HFFc6 (cell line): ENCODE results near the gene FLOT1. TPM values are rescaled to one million over a fixed set of nuclear protein-coding genes. Genes with fewer than 3 reads are reported as not detected.

ENCODE experiments used
- DNase-seq: peaks from one replicate; pipeline ENCODE4 v3.0.0-alpha.2; 2018
- H3K27ac Mint-ChIP-seq: 2 replicates; pipeline ENCODE4 v1.8.0; 2020; ENCODE audit warnings: mild to moderate bottlenecking, mixed read lengths
- H3K27me3 Mint-ChIP-seq: 2 replicates; pipeline ENCODE4 v1.8.0; 2021; ENCODE audit warnings: mild to moderate bottlenecking, moderate library complexity, mixed read lengths; ENCODE audit not compliant: insufficient read depth
- H3K36me3 Mint-ChIP-seq: 2 replicates; pipeline ENCODE4 v1.8.0; 2021; ENCODE audit warnings: low read depth, mixed read lengths
- H3K4me1 Mint-ChIP-seq: 2 replicates; pipeline ENCODE4 v1.8.0; 2020; ENCODE audit warnings: low read depth, mixed read lengths
- H3K4me3 Mint-ChIP-seq: 2 replicates; pipeline ENCODE4 v1.8.0; 2020; ENCODE audit warnings: mild to moderate bottlenecking, moderate library complexity, mixed read lengths
- H3K9me3 Mint-ChIP-seq: 2 replicates; pipeline ENCODE4 v1.8.0; 2020; ENCODE audit warnings: mild to moderate bottlenecking, mixed read lengths
- total RNA-seq, 6 experiments: library from RNA; stranded (reverse); fragmentation: NEBNext Ultra II Directional; extraction: Animal tissue kit (Norgen Biotek cat#: 25700); gene quantifications; 2 replicates in 1 of 6; 3 replicates in 5 of 6; pipeline ENCODE4 v1.2.3, GENCODE V29; 2021
- TF ChIP-seq, protein P1 (sequence below): fragments of 200-600 bp; sonication (generic); IDR thresholded peaks from 2 replicates; pipeline ENCODE4 v1.5.0; 2021; ENCODE audit warnings: antibody characterized with exemption, mild to moderate bottlenecking

The FLOT1 gene
- total RNA-seq, 6 experiments from 2014 or later, result 218 to 286 (median 236) TPM

DNA sequence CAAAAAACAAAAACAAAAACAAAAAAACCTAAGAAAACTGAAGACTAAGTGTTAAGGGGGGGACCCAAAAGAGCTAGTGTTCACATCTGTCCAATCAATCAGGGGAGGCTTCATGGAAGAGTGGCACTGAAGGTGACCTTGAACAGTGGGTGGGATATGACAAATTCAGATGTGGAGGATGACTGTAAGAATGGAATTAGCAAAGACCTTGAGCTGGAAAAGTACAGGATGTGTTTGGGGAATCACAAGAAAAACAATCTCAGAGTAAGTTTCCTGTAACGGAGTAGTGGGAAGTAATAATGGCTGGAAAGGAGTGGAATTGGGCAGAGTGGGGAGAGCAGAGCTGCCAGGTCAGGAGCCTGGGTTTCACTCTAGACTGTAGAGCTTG lies 4.8 kb upstream of the FLOT1 start:
- Mint-ChIP-seq H3K9me3 (no peaks in the 10 kb centered on the region), H3K36me3 (peaks cover 12% of the 10 kb centered on the region), H3K4me3 (no peak overlapping the region), H3K4me1 (peaks cover 64% of the 10 kb centered on the region), H3K27ac (peak overlapping the region; percentile 87), H3K27me3 (peaks cover 5% of the 10 kb centered on the region)
- TF ChIP-seq, protein P1, sequence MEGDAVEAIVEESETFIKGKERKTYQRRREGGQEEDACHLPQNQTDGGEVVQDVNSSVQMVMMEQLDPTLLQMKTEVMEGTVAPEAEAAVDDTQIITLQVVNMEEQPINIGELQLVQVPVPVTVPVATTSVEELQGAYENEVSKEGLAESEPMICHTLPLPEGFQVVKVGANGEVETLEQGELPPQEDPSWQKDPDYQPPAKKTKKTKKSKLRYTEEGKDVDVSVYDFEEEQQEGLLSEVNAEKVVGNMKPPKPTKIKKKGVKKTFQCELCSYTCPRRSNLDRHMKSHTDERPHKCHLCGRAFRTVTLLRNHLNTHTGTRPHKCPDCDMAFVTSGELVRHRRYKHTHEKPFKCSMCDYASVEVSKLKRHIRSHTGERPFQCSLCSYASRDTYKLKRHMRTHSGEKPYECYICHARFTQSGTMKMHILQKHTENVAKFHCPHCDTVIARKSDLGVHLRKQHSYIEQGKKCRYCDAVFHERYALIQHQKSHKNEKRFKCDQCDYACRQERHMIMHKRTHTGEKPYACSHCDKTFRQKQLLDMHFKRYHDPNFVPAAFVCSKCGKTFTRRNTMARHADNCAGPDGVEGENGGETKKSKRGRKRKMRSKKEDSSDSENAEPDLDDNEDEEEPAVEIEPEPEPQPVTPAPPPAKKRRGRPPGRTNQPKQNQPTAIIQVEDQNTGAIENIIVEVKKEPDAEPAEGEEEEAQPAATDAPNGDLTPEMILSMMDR, result no peak
- no peak for DNase-seq

DNA sequence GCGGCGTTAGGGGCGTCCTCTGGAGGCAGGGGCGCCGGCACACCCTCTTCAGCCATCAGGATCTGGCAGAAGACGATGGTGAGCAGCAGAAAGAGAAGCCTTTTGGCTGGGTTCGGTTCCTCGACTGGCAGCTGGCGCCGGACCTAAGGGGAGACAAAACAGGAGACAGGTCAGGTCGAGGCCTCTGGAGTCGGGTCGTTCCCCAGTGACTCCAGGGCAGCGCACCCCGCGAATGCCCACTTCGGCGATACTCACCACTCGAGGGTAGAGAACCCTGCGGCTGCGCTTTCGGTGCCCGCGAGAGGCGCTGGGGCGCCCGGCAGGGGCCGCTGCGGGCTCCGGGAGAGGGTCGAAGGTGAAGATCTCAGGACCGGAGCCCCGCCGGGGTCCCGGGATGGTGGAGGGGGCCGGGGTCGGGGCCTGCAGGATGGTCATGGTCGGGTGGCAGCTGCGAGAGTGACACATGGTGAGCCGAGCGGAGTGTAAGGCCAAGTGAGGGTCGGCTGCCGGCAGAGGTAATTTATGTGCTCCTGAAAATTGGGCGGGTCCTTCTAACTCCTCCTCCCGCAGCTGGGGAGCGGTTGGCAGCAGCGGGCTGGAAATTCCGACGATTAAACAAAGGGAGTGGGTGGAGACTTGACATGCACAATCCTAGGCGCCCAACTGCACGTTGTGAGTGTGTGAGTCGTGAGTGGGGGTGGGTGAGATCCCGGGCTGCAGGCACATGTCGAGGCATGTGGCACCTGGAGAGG lies 1.7 kb upstream of the FLOT1 start, which contains the start of gene IER3:
Gene IER3 (minus strand): TSS at position 494 of the 752 bp plus-strand sequence. CDS start 29 bp downstream, at position 465.
- H3K4me1 Mint-ChIP-seq, result peaks cover 67% of the 10 kb centered on the region
- H3K27me3 Mint-ChIP-seq, result peaks cover 7% of the 10 kb centered on the region
- TF ChIP-seq, protein P1, result peak; percentile 78
- H3K36me3 Mint-ChIP-seq, result peaks cover 40% of the 10 kb centered on the region
- peak within 1 kb of the TSS; percentile 93 for H3K27ac Mint-ChIP-seq
- H3K4me3 Mint-ChIP-seq, result peak within 1 kb of the TSS; percentile 94
- peak; percentile 73 for DNase-seq
- H3K9me3 Mint-ChIP-seq, result no peaks in the 10 kb centered on the region

DNA sequence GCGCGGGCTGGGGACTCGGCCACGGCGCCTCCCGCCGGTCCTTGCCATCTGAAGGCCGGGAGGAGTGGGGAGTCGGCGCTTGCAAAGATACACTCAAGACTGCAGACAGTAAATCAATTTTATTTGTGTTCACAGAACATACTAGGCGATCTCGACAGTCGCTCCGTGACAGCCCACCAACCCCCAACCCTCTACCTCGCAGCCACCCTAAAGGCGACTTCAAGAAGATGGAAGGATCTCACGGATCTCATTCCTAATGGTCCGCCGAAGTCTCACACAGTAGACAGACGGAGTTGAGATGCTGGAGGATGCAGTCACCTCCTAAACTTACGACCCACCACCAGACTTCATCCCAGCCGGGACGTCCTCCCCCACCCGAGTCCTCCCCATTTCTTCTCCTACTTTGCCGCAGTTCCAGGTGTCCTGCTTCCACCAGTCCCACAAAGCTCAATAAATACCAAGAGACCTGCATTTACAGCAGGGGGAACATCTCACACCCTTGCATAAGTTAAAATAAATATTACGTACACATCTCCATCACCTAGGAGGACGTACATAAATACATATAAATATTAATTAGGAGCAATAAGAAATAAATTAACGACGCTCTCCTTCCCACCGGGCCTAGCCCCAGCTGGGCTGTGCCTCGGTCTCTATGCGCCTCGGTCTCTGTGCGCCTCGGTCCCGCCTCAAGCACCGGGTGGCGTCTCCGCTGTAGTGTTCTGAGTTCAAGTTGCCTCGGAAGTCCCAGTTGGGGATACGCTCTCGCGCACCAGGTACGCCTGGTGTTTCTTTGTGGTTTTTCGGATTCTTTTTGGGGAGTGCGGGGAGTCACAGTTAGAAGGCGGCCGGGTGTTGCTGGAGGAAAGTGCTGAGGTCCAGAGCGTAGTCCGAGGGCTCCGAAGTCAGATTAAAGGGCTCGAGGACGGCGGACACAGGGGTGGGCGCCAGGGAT lies 889 bp upstream of the FLOT1 start:
- H3K36me3 Mint-ChIP-seq, result peaks cover 49% of the 10 kb centered on the region
- peaks cover 67% of the 10 kb centered on the region for H3K4me1 Mint-ChIP-seq
- TF ChIP-seq, protein P1, result no peak
- peak overlapping the region; percentile 93 for H3K27ac Mint-ChIP-seq
- H3K27me3 Mint-ChIP-seq, result peaks cover 7% of the 10 kb centered on the region
- H3K4me3 Mint-ChIP-seq, result peak overlapping the region; percentile 94
- no peaks in the 10 kb centered on the region for H3K9me3 Mint-ChIP-seq
- DNase-seq, result no peak

DNA sequence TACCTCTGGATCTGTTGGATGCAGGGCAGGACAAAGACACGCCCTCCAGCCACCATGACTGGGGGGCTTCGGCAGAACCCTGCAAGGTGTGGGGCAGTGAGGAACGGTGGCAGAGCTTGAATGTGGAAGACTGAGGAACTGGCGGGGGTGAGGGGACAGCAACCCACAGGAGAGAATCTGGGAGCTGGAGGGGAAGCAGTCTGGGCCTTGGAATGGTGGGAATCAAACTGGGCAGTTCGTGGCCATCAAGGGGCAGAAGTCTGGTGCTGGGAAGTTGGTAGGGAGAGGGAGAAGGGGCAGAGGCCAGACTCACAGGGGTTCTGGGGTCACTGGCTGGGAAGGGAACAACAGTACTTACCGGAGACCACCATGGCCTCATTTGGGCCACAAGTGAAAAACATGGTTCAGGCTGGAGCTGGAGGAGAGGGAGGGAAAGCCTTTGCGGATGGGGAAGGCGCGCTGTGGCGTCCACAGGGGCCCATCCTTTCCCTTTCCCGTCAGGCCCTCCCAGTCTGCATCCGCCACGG lies 635 bp downstream of the FLOT1 start:
- H3K4me3 Mint-ChIP-seq, result peak overlapping the region; percentile 94
- peaks cover 66% of the 10 kb centered on the region for H3K4me1 Mint-ChIP-seq
- H3K9me3 Mint-ChIP-seq, result no peaks in the 10 kb centered on the region
- no peak for DNase-seq
- peaks cover 11% of the 10 kb centered on the region for H3K27me3 Mint-ChIP-seq
- TF ChIP-seq, protein P1, result no peak
- H3K27ac Mint-ChIP-seq, result peak overlapping the region; percentile 93
- peaks cover 61% of the 10 kb centered on the region for H3K36me3 Mint-ChIP-seq

DNA sequence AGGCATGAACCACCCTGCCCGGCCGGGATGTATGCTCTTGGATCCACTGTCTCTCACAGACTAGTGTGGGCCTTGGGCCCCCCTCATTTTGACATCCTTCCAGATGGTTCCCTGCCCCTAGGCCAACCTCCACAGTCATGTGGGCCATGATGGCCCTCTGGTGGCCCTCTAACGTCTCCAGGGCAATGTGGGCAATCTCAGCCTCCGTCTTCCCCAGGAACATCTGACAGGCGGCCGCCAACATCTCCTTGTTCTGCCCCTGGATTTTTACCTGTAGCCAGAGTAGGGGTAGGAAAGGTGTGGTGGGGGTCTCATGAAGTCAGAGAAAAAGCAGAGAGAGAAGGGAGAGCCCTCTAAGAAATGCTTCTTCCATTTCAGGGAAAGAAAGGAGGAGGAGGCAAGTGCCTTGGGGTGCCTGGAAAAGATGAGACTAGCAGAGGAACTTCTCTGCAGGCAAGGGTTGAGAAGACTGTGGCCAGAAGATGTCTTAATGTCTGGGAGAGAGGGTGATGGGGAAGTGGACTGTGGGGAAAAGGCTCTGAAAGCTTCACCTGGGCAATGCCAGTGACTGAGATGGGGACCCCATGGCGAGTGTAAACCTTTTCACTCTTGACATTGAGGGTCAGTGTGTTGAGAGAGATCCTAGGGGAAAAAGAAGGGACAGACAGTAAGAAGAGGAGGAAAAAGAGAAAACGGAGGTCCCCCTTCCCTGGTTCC lies 1.3 kb downstream of the FLOT1 start:
- Mint-ChIP-seq H3K27me3 (peaks cover 15% of the 10 kb centered on the region), H3K9me3 (no peaks in the 10 kb centered on the region), H3K36me3 (peaks cover 64% of the 10 kb centered on the region), H3K4me1 (peaks cover 66% of the 10 kb centered on the region), H3K4me3 (peak overlapping the region; percentile 94), H3K27ac (peak overlapping the region; percentile 93)
- TF ChIP-seq, protein P1, result peak; percentile 34
- DNase-seq, result no peak
